ENCODE measurements around the gene CARS1.
A peak's percentile ranks its signal among the peaks of the same experiment; 100 is the strongest.

CARS1 gene

GRCh38 chr11:3088806-3089205 lies 31.6 kb upstream of the CARS1 start:
- Histone ChIP-seq H4K91ac (ENCODE audit: low read length) (no peak overlapping the region), H3K9ac (ENCODE audit: low read length) (no peak overlapping the region), H2AFZ (ENCODE audit: low read depth, low read length) (no peak overlapping the region), H3K23ac (ENCODE audit: low read length in 2 of 2) (no peak overlapping the region), H3K4ac (ENCODE audit: low read depth in 1 of 2, low read length in 2 of 2) (no peak overlapping the region), H3K4me3 (ENCODE audit: insufficient read depth in 1 of 2, low read depth in 1 of 2, low read length in 2 of 2) (no peak overlapping the region), H3K4me2 (ENCODE audit: low read length, poor library complexity, severe bottlenecking) (no peak overlapping the region), H2AK5ac (ENCODE audit: low read length, severe bottlenecking) (peak overlapping the region; percentile 78), H3K9me3 (ENCODE audit: control insufficient read depth, low read length) (no peaks in the 10 kb centered on the region), H3K27me3 (ENCODE audit: control insufficient read depth in 1 of 2, insufficient read depth in 1 of 2, low read length in 2 of 2) (peaks cover 4 to 6% of the 10 kb centered on the region in 2 experiments), H3K14ac (ENCODE audit: low read length in 2 of 2) (no peak overlapping the region), H3K18ac (ENCODE audit: low read depth in 1 of 2, low read length in 2 of 2) (no peak overlapping the region), H3K4me1 (ENCODE audit: control insufficient read depth, insufficient read depth, low read depth, low read length) (peaks cover 33% of the 10 kb centered on the region), H3K36me3 (ENCODE audit: control insufficient read depth in 1 of 2, insufficient read depth in 2 of 2, low read depth in 1 of 2, low read length in 2 of 2) (peaks cover 22 to 61% of the 10 kb centered on the region in 2 experiments), H2BK5ac (ENCODE audit: low read depth, low read length, poor library complexity, severe bottlenecking) (peak overlapping the region; percentile 35), H2BK15ac (ENCODE audit: low read depth, poor library complexity, severe bottlenecking) (no peak overlapping the region), H3K27ac (ENCODE audit: low read length, poor library complexity, severe bottlenecking) (no peak overlapping the region), H2BK120ac (ENCODE audit: low read depth, low read length) (no peak overlapping the region), H3K79me1 (replicated peaks; ENCODE audit: low read length, poor library complexity, severe bottlenecking) (no peaks in the 10 kb centered on the region), H4K8ac (ENCODE audit: low read length) (no peak overlapping the region), H2BK12ac (ENCODE audit: low read length in 2 of 2) (no peak overlapping the region)
- WGBS = 98% methylated on average over 14 of the region's 14 CpGs
- DNase-seq = no peak

- Histone ChIP-seq H3K23ac (ENCODE audit: low read length in 2 of 2) (no peak overlapping the region), H3K4me2 (ENCODE audit: low read length, poor library complexity, severe bottlenecking) (no peak overlapping the region)
- WGBS = 89% methylated on average over 24 of the region's 24 CpGs
Observed at GRCh38 chr11:3087821-3088800, 30.9 kb upstream of the CARS1 start.

GRCh38 chr11:3087373-3087772 lies 30.1 kb upstream of the CARS1 start:
- no peaks in the 10 kb centered on the region for H3K79me1 ChIP-seq (replicated peaks; ENCODE audit: low read length, poor library complexity, severe bottlenecking)
- no peak overlapping the region for H3K9ac ChIP-seq (ENCODE audit: low read length)
- H3K18ac ChIP-seq (ENCODE audit: low read depth in 1 of 2, low read length in 2 of 2) = no peak overlapping the region
- no peak overlapping the region for H2AFZ ChIP-seq (ENCODE audit: low read depth, low read length)
- H3K23ac ChIP-seq (ENCODE audit: low read length in 2 of 2) = no peak overlapping the region
- DNase-seq = no peak
- WGBS = 90% methylated on average over 6 of the region's 11 CpGs
- no peak overlapping the region for H3K4me2 ChIP-seq (ENCODE audit: low read length, poor library complexity, severe bottlenecking)
- H2BK120ac ChIP-seq (ENCODE audit: low read depth, low read length) = no peak overlapping the region
- H2BK12ac ChIP-seq (ENCODE audit: low read length in 2 of 2) = no peak overlapping the region
- peaks cover 30% of the 10 kb centered on the region for H3K4me1 ChIP-seq (ENCODE audit: control insufficient read depth, insufficient read depth, low read depth, low read length)
- H3K27me3 ChIP-seq (ENCODE audit: control insufficient read depth in 1 of 2, insufficient read depth in 1 of 2, low read length in 2 of 2) = peaks cover 4 to 6% of the 10 kb centered on the region in 2 experiments
- no peak overlapping the region for H3K14ac ChIP-seq (ENCODE audit: low read length in 2 of 2)
- no peak overlapping the region for H2BK15ac ChIP-seq (ENCODE audit: low read depth, poor library complexity, severe bottlenecking)
- no peaks in the 10 kb centered on the region for H3K9me3 ChIP-seq (ENCODE audit: control insufficient read depth, low read length)
- no peak overlapping the region for H3K4me3 ChIP-seq (ENCODE audit: insufficient read depth in 1 of 2, low read depth in 1 of 2, low read length in 2 of 2)
- H3K36me3 ChIP-seq (ENCODE audit: control insufficient read depth in 1 of 2, insufficient read depth in 2 of 2, low read depth in 1 of 2, low read length in 2 of 2) = peaks cover 10 to 46% of the 10 kb centered on the region in 2 experiments
- no peak overlapping the region for H3K27ac ChIP-seq (ENCODE audit: low read length, poor library complexity, severe bottlenecking)
- no peak overlapping the region for H2BK5ac ChIP-seq (ENCODE audit: low read depth, low read length, poor library complexity, severe bottlenecking)
- H4K8ac ChIP-seq (ENCODE audit: low read length) = no peak overlapping the region
- peak overlapping the region; percentile 24 for H2AK5ac ChIP-seq (ENCODE audit: low read length, severe bottlenecking)
- no peak overlapping the region for H3K4ac ChIP-seq (ENCODE audit: low read depth in 1 of 2, low read length in 2 of 2)
- no peak overlapping the region for H4K91ac ChIP-seq (ENCODE audit: low read length)

More at GRCh38 chr11:3087821-3088800, 30.9 kb upstream of the CARS1 start:
- Histone ChIP-seq H3K79me1 (replicated peaks; ENCODE audit: low read length, poor library complexity, severe bottlenecking) (no peaks in the 10 kb centered on the region), H3K14ac (ENCODE audit: low read length in 2 of 2) (peak overlapping the region in 1 of 2 experiments; percentile 18), H3K27ac (ENCODE audit: low read length, poor library complexity, severe bottlenecking) (no peak overlapping the region), H2BK12ac (ENCODE audit: low read length in 2 of 2) (no peak overlapping the region), H3K36me3 (ENCODE audit: control insufficient read depth in 1 of 2, insufficient read depth in 2 of 2, low read depth in 1 of 2, low read length in 2 of 2) (peaks cover 18 to 54% of the 10 kb centered on the region in 2 experiments), H2BK120ac (ENCODE audit: low read depth, low read length) (no peak overlapping the region), H2BK15ac (ENCODE audit: low read depth, poor library complexity, severe bottlenecking) (no peak overlapping the region), H2AFZ (ENCODE audit: low read depth, low read length) (no peak overlapping the region), H4K8ac (ENCODE audit: low read length) (no peak overlapping the region), H3K27me3 (ENCODE audit: control insufficient read depth in 1 of 2, insufficient read depth in 1 of 2, low read length in 2 of 2) (peaks cover 4 to 6% of the 10 kb centered on the region in 2 experiments), H3K9me3 (ENCODE audit: control insufficient read depth, low read length) (no peaks in the 10 kb centered on the region), H2BK5ac (ENCODE audit: low read depth, low read length, poor library complexity, severe bottlenecking) (no peak overlapping the region), H3K4me1 (ENCODE audit: control insufficient read depth, insufficient read depth, low read depth, low read length) (peaks cover 30% of the 10 kb centered on the region), H3K9ac (ENCODE audit: low read length) (no peak overlapping the region), H4K91ac (ENCODE audit: low read length) (no peak overlapping the region), H3K18ac (ENCODE audit: low read depth in 1 of 2, low read length in 2 of 2) (no peak overlapping the region), H3K4me3 (ENCODE audit: insufficient read depth in 1 of 2, low read depth in 1 of 2, low read length in 2 of 2) (no peak overlapping the region), H3K4ac (ENCODE audit: low read depth in 1 of 2, low read length in 2 of 2) (no peak overlapping the region), H2AK5ac (ENCODE audit: low read length, severe bottlenecking) (peak overlapping the region; percentile 78)
- DNase-seq = peak; percentile 24

GRCh38 chr11:3086671-3087150 lies 29.5 kb upstream of the CARS1 start:
- Histone ChIP-seq H3K23ac (ENCODE audit: low read length in 2 of 2) (no peak overlapping the region), H3K18ac (ENCODE audit: low read depth in 1 of 2, low read length in 2 of 2) (no peak overlapping the region), H3K36me3 (ENCODE audit: control insufficient read depth in 1 of 2, insufficient read depth in 2 of 2, low read depth in 1 of 2, low read length in 2 of 2) (peaks cover 10 to 43% of the 10 kb centered on the region in 2 experiments), H3K4ac (ENCODE audit: low read depth in 1 of 2, low read length in 2 of 2) (no peak overlapping the region), H3K14ac (ENCODE audit: low read length in 2 of 2) (no peak overlapping the region), H2AFZ (ENCODE audit: low read depth, low read length) (no peak overlapping the region), H3K4me1 (ENCODE audit: control insufficient read depth, insufficient read depth, low read depth, low read length) (peaks cover 27% of the 10 kb centered on the region), H3K4me3 (ENCODE audit: insufficient read depth in 1 of 2, low read depth in 1 of 2, low read length in 2 of 2) (peak overlapping the region in 1 of 2 experiments; percentile 21), H2BK5ac (ENCODE audit: low read depth, low read length, poor library complexity, severe bottlenecking) (no peak overlapping the region), H4K91ac (ENCODE audit: low read length) (no peak overlapping the region), H3K27ac (ENCODE audit: low read length, poor library complexity, severe bottlenecking) (no peak overlapping the region), H3K4me2 (ENCODE audit: low read length, poor library complexity, severe bottlenecking) (no peak overlapping the region), H4K8ac (ENCODE audit: low read length) (no peak overlapping the region), H3K9me3 (ENCODE audit: control insufficient read depth, low read length) (no peaks in the 10 kb centered on the region), H2BK120ac (ENCODE audit: low read depth, low read length) (no peak overlapping the region), H3K9ac (ENCODE audit: low read length) (no peak overlapping the region), H2BK12ac (ENCODE audit: low read length in 2 of 2) (no peak overlapping the region), H3K27me3 (ENCODE audit: control insufficient read depth in 1 of 2, insufficient read depth in 1 of 2, low read length in 2 of 2) (peaks cover 4 to 6% of the 10 kb centered on the region in 2 experiments), H3K79me1 (replicated peaks; ENCODE audit: low read length, poor library complexity, severe bottlenecking) (no peaks in the 10 kb centered on the region), H2AK5ac (ENCODE audit: low read length, severe bottlenecking) (no peak overlapping the region), H2BK15ac (ENCODE audit: low read depth, poor library complexity, severe bottlenecking) (no peak overlapping the region)
- 83% methylated on average over 9 of the region's 9 CpGs for WGBS
- DNase-seq = no peak

Data from mesenchymal stem cell (in vitro differentiated cells and primary cell).